ENCODE results near the gene TGM2. TPM values are rescaled to one million over a fixed set of nuclear protein-coding genes. Genes with fewer than 3 reads are reported as not detected.

TGM2 gene
- total RNA-seq, 2 donors from 2014 or later, result 0.37 to 0.76 TPM

DNA sequence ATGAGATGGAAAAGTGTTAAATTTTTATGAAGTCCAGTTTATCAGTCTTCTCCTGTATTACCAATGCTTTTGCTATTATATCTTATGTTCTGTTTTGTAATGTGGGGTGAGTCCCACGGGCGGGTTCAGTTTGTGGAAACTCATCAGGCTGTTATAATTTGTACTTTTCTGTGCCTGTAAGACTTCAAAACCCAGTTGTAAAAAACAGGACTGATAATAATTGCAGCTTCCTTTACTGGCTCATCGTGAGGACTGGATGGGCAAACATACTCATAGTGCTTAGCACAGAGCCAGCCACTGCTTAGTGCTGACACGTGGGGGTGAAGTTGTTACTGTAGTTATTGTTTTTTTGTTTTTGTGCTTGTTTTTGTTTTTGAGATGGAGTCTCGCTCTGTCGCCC lies 45.6 kb downstream of the TGM2 start:
- no peaks in the 10 kb centered on the region for H3K9me3 ChIP-seq (ENCODE audit: control insufficient read depth, low read length, poor library complexity, severe bottlenecking)
- Mint-ChIP-seq H3K36me3 (ENCODE audit: low read depth) (no peaks in the 10 kb centered on the region), H3K27me3 (no peaks in the 10 kb centered on the region), H3K4me1 (peaks cover 7% of the 10 kb centered on the region), H3K4me3 (no peak overlapping the region), H3K27ac (no peak overlapping the region)
- DNase-seq (no peak), ATAC-seq (no peak)

DNA sequence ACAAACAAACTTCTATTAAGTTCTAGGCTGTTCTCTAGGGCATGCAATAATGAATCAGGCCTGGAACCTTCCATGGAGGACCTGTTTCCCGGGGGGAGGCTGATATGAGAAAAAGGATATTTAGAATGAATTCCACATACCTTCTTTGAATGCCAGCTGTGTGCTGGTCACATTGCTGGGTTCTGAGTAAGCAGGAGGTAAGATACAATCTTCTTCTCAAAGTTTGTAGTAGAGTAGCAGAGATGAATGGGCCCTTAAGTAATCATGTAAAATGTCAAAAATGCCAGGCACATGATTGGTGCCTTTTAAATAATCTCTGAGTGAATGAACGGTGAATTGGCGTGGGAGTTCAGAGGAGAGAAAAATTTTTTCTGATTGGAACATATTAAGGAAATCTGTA lies 47.4 kb downstream of the TGM2 start:
- no peaks in the 10 kb centered on the region for H3K9me3 ChIP-seq (ENCODE audit: control insufficient read depth, low read length, poor library complexity, severe bottlenecking)
- H3K27me3 Mint-ChIP-seq, result no peaks in the 10 kb centered on the region
- no peak overlapping the region for H3K4me3 Mint-ChIP-seq
- no peaks in the 10 kb centered on the region for H3K36me3 Mint-ChIP-seq (ENCODE audit: low read depth)
- peaks cover 9% of the 10 kb centered on the region for H3K4me1 Mint-ChIP-seq
- no peak for DNase-seq
- H3K27ac Mint-ChIP-seq, result no peak overlapping the region
- ATAC-seq, result no peak

DNA sequence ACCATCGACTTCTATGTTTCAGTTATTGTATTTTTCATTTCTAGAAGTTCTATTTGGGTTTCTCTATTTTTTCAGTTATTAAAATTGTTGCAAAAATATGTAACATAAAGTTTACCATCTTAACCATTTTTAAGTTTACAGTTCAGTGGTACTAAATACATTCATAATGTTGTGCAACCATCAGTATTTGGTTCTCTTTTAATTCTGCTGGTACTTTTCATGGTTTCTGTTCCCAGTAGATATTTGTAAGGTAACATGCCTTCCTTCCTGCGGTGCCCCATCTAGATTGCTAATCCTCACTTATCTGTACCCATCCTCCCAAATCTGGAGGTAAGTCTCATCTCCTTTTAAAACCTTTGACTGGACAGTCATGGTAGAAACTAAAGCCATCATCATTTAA lies 47.9 kb downstream of the TGM2 start:
- H3K36me3 Mint-ChIP-seq (ENCODE audit: low read depth), result no peaks in the 10 kb centered on the region
- H3K4me1 Mint-ChIP-seq, result peaks cover 6% of the 10 kb centered on the region
- no peak for DNase-seq
- no peak overlapping the region for H3K4me3 Mint-ChIP-seq
- no peaks in the 10 kb centered on the region for H3K9me3 ChIP-seq (ENCODE audit: control insufficient read depth, low read length, poor library complexity, severe bottlenecking)
- no peak overlapping the region for H3K27ac Mint-ChIP-seq
- no peaks in the 10 kb centered on the region for H3K27me3 Mint-ChIP-seq
- no peak for ATAC-seq

DNA sequence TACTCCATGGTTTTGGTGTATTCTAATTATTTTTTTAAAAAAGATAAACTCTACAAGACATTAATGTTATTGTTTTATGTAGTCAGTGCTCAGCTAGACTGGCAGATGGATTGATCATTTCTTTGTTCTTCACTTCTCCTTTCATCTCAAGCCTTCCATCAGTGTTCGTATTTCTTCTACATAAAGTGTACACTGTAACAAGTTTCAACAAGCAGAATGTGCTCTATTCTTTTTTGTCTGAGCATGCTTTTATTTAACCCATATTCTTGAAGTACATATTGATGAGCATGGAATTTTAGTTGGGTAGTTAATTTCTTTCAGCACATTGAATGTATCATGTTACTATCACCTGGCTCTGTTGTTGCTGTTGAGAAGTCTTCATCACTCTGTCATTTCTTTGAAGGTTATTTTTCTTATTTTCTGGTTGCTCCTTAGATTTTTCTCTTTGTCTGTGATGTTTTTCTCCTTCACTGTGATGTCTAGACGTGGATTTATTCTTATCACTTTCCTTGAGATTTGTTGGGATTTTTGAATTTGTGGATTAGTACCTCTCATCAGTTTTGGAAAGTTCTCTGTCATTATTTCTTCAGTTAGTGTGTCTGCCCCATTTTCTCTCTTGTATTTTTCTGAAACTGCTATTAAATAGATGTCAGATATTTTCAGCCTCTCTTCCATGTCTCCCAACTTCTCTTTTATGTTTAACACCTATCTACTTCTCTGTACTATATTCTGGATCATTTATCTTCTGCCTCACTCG lies 48.5 kb downstream of the TGM2 start:
- H3K9me3 ChIP-seq (ENCODE audit: control insufficient read depth, low read length, poor library complexity, severe bottlenecking), result no peaks in the 10 kb centered on the region
- no peak for ATAC-seq
- Mint-ChIP-seq H3K36me3 (ENCODE audit: low read depth) (no peaks in the 10 kb centered on the region), H3K4me3 (no peak overlapping the region), H3K4me1 (peaks cover 6% of the 10 kb centered on the region), H3K27ac (no peak overlapping the region), H3K27me3 (no peaks in the 10 kb centered on the region)
- no peak for DNase-seq

DNA sequence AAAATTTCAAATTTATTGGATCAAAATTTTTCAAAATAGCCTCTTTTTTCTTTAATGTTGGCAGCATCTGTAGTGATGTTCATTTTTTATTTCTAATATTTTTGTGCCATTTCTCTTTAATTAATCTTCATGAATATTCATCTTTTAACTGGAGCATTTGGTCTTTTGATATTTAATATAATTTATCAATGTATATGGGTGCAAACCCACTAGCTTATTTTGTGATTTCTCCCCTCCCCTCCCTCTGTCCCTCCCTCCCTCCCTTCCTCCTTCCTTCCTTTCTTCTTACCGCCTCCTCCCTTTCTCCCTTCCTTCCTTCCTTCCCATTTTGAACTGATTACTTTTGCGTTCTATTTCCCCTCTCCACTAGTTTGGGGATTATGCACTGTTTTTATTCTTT lies 49.2 kb downstream of the TGM2 start:
- no peaks in the 10 kb centered on the region for H3K9me3 ChIP-seq (ENCODE audit: control insufficient read depth, low read length, poor library complexity, severe bottlenecking)
- Mint-ChIP-seq H3K4me3 (no peak overlapping the region), H3K27ac (no peak overlapping the region), H3K36me3 (ENCODE audit: low read depth) (no peaks in the 10 kb centered on the region), H3K27me3 (no peaks in the 10 kb centered on the region), H3K4me1 (peaks cover 6% of the 10 kb centered on the region)
- DNase-seq (no peak), ATAC-seq (no peak)

DNA sequence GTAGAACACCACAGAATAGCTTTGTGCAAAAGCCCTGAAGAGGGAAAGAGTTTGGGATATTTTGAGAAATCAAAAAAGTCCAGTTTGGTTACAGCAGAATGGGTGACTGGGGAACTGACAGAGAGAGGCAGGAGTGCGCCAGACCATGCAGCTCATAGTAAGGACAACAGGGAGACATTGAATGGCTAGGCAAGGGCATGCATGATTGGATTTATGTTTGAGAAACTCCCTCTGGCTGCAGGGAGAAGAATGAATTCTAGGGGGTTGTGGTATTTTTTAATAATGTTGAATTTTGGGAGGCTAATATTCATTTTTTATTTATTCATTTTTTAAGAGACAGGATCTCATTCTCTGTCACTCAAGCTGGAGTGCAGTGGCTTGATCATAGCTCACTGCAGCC lies 49.9 kb downstream of the TGM2 start:
- no peaks in the 10 kb centered on the region for H3K36me3 Mint-ChIP-seq (ENCODE audit: low read depth)
- no peak overlapping the region for H3K27ac Mint-ChIP-seq
- H3K4me1 Mint-ChIP-seq, result peaks cover 6% of the 10 kb centered on the region
- no peaks in the 10 kb centered on the region for H3K9me3 ChIP-seq (ENCODE audit: control insufficient read depth, low read length, poor library complexity, severe bottlenecking)
- ATAC-seq, result no peak
- no peak for DNase-seq
- H3K4me3 Mint-ChIP-seq, result no peak overlapping the region
- H3K27me3 Mint-ChIP-seq, result no peaks in the 10 kb centered on the region

DNA sequence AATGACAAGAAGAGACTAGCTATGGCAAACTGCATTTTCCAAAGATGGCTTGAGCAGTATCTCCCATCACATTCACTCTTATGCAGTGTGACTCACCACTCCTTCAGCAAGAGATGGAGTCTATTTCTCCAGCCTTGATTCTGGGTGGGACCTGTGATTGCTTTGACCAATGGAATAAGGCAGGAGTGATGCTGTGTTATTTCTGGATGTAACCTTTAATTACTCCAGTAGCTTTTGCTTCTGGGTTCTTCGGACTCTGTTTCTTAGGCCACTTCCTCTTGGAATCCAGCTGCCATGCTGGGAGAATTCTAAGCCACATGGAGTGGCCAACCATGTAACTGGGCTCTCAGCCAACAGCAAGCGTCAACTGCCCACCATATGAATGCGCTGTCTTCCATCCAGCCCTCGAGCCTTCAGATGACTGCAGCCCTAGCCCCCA lies 50.7 kb downstream of the TGM2 start:
- H3K9me3 ChIP-seq (ENCODE audit: control insufficient read depth, low read length, poor library complexity, severe bottlenecking), result no peaks in the 10 kb centered on the region
- H3K4me3 Mint-ChIP-seq, result no peak overlapping the region
- H3K27me3 Mint-ChIP-seq, result no peaks in the 10 kb centered on the region
- ATAC-seq (no peak), DNase-seq (no peak)
- H3K4me1 Mint-ChIP-seq, result peaks cover 6% of the 10 kb centered on the region
- no peak overlapping the region for H3K27ac Mint-ChIP-seq
- no peaks in the 10 kb centered on the region for H3K36me3 Mint-ChIP-seq (ENCODE audit: low read depth)

DNA sequence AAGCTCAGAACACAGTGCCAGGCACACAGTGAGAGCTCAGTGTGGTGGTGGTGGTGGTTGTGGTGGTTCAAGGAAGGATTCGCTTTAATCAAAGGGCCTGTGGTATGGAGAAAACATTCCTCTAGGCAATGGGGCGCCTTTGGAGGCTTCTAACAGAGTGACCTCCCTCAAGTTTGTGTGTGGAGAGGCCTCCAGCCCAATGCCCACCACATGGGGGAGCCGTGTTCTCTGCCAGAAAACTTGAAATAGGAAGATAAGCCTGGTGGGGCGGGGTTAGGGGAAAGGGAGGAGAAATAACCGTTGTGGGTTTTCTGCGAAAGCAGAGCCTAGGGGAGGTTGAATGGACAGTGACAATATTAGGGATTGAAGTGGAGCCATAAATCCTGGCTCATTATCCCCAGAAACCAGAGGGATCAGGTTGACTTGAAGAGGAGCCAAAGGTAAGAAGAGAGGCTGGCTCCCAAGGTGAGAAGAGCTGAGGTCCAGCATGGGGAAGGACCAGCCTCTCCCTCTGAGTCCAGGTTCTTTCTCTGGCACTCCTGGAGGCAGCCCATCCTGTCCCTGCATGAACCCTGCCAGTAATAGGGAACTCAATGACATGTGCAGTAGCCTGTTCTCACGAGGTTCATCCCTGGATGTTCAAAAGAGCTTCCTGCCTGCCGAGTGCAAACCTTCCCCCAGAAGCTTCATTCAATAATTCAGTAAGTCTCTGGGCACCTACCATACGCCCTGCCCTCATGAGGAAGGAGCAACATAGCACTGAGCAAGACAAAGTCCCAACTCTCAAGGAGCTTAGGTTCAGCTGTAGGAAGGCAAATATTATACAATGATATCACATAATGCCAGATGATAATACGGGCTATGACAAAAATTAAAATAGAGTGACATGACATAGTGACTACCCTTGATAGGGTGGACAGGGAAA lies 51.4 kb downstream of the TGM2 start:
- H3K36me3 Mint-ChIP-seq (ENCODE audit: low read depth), result no peaks in the 10 kb centered on the region
- DNase-seq (no peak), ATAC-seq (no peak)
- H3K27me3 Mint-ChIP-seq, result no peaks in the 10 kb centered on the region
- no peak overlapping the region for H3K27ac Mint-ChIP-seq
- H3K4me3 Mint-ChIP-seq, result no peak overlapping the region
- H3K4me1 Mint-ChIP-seq, result peaks cover 6% of the 10 kb centered on the region
- H3K9me3 ChIP-seq (ENCODE audit: control insufficient read depth, low read length, poor library complexity, severe bottlenecking), result no peaks in the 10 kb centered on the region

DNA sequence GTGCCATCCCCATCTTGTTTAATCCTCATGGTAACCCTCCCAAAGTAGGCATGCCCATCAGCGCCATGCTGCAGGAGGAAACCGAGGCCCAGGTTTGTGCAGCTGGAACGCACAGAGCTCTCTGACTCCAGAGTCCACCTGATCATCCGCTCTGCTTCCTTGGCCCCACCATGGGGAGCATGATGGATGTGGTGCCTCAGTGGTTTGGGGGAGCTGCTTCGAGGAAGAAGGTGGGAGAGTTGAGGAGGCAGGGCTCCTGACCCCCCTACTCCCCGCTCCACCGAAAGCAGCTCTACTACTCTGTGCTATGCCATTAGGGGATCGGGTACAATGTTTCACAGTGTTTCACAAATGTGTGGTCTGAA lies 52.2 kb downstream of the TGM2 start:
- Mint-ChIP-seq H3K27ac (no peak overlapping the region), H3K36me3 (ENCODE audit: low read depth) (no peaks in the 10 kb centered on the region), H3K4me3 (no peak overlapping the region), H3K27me3 (no peaks in the 10 kb centered on the region), H3K4me1 (peaks cover 6% of the 10 kb centered on the region)
- no peaks in the 10 kb centered on the region for H3K9me3 ChIP-seq (ENCODE audit: control insufficient read depth, low read length, poor library complexity, severe bottlenecking)
- ATAC-seq (no peak), DNase-seq (no peak)

DNA sequence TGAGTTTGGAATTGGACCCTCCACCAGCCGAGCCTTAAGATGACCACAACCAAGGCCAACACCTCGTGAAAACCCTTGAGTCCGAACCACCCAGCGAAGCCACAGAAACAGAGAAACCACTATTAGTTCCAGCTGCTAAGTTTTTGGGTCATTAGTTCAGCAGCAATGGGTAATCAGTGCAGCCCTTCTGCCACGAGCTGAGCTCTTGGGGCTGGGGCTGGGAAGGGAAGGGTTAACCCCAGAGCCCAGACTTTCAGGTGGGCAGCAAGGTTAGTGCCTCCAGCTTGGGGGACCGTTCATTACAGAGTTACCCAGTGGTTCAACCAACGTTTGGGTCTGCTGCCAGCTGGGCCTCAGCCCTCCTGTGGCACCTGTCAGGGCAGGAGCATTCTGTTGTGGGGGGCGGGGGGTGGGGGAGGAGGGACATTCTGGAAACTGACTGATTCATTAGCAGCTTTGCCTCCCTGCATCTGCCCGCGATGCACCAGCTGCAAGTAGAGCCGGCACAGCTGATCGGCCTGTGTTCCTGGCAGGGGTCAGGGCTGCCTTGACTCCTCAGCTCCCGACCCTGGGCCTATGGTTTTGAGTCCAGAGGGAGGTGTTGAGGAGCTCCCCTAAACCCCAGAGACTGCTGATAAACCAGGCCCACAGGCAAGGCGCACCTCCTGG lies 52.7 kb downstream of the TGM2 start:
- H3K27ac Mint-ChIP-seq, result no peak overlapping the region
- no peaks in the 10 kb centered on the region for H3K27me3 Mint-ChIP-seq
- no peaks in the 10 kb centered on the region for H3K9me3 ChIP-seq (ENCODE audit: control insufficient read depth, low read length, poor library complexity, severe bottlenecking)
- DNase-seq (no peak), ATAC-seq (no peak)
- no peak overlapping the region for H3K4me3 Mint-ChIP-seq
- H3K4me1 Mint-ChIP-seq, result peaks cover 6% of the 10 kb centered on the region
- H3K36me3 Mint-ChIP-seq (ENCODE audit: low read depth), result no peaks in the 10 kb centered on the region

DNA sequence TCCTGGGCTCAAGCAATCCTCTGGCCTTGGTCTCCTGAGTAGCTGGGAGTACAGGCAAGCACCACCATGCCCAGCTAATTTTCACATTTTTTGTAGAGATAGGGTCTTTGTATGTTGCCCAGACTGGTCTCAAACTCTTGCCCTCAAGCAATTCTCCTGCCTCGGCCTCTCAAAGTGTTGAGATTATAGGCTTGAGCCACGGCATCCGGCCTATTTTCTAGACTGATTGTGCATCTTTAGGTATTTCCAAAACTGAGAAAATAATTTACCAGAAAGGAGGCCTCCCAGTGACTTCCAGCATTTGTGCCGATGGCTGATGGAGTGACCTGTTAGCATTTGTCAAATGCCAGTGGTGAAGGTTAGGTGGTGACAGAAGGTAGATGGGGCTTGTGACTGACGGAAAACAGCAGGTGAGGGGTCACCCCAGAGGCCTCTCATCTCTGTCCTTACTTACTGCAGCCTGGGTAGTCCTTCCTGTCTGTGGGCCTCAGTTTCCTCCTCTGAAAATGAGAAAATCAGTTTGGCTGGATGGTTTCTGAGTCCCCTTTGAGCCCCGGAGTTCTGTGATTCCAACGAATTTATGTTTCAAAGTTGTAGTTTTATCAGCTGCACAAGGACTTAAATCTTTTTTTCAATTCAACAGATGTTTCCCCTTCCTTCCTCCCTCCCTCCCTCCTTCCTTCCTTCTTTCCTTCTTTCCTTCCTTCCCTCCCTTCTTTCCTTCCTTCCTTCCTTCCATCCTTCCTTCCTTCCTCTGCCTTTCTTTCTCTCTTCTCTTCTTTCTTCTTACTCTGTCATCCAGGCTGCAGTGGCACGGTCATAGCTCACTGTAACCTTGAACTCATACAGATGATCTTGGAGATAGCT lies 53.5 kb downstream of the TGM2 start:
- Mint-ChIP-seq H3K27me3 (no peaks in the 10 kb centered on the region), H3K4me1 (peaks cover 6% of the 10 kb centered on the region), H3K4me3 (no peak overlapping the region), H3K36me3 (ENCODE audit: low read depth) (no peaks in the 10 kb centered on the region), H3K27ac (no peak overlapping the region)
- DNase-seq (no peak), ATAC-seq (no peak)
- H3K9me3 ChIP-seq (ENCODE audit: control insufficient read depth, low read length, poor library complexity, severe bottlenecking), result no peaks in the 10 kb centered on the region

DNA sequence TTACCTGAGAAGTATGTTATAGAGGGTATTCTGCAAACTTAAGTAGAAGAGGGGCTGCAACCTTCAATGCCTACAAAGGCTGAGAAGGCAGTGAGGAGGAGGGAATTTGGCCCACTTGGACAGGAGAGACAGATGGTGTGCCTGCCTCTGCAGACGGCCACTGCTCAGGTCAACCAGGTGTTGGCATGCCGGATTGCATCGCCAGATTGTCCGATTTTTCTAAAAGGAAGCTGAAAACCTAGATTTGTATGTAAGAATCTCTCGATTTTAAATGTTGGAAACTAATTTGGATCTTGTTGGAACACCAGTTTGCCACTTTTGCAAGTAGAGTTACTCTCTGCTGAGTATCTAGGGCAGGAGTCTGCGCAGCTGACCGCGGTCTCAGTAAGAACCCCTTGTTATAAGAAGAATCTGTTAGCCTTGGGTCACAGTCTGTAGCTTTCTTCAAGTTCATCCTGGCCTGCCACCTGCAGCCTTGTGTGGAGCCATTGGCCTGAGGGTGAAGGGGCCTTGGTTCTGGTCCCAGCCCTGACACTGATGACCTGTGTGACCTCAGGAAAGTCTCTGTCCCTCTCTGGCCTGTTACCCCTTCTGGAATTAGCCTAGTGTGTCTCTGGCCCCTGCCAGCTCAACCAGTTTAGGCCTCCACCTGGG lies 54.4 kb downstream of the TGM2 start:
- Mint-ChIP-seq H3K4me3 (no peak overlapping the region), H3K27me3 (no peaks in the 10 kb centered on the region)
- no peak for DNase-seq

More for the DNA sequence above, 54.4 kb downstream of the TGM2 start:
- no peaks in the 10 kb centered on the region for H3K9me3 ChIP-seq (ENCODE audit: control insufficient read depth, low read length, poor library complexity, severe bottlenecking)
- no peak for ATAC-seq
- no peak overlapping the region for H3K27ac Mint-ChIP-seq
- no peaks in the 10 kb centered on the region for H3K36me3 Mint-ChIP-seq (ENCODE audit: low read depth)
- peaks cover 6% of the 10 kb centered on the region for H3K4me1 Mint-ChIP-seq
